Calu3 (cell line): ENCODE data around the gene MAP3K6. TPM values are rescaled to one million over a fixed set of nuclear protein-coding genes. Genes with fewer than 3 reads are reported as not detected.
A peak's percentile ranks its signal among the peaks of the same experiment; 100 is the strongest.

Experiments
- BruUV-seq: library from RNA; stranded (reverse); fragments of 400-500 nt; replicated peaks from 2 replicates; lab custom pipeline; 2021; lab: Mats Ljungman, UMichigan
- CTCF ChIA-PET: fragments of 300-600 bp; sonication (Branson Sonifier 250); formaldehyde crosslinking; loops from one replicate; lab custom pipeline; 2022; ENCODE audit warnings: antibody characterized with exemption; lab: Charles Lee
- DNase-seq: peaks from one replicate; pipeline ENCODE4 v3.0.0; 2022
- H3K27ac Mint-ChIP-seq: one replicate; pipeline ENCODE4 v1.8.0; 2022; ENCODE audit warnings: mixed read lengths; ENCODE audit not compliant: unreplicated experiment
- H3K27me3 Mint-ChIP-seq: one replicate; pipeline ENCODE4 v1.8.0; 2022; ENCODE audit warnings: mixed read lengths; ENCODE audit not compliant: unreplicated experiment
- H3K36me3 Mint-ChIP-seq: one replicate; pipeline ENCODE4 v1.8.0; 2022; ENCODE audit warnings: mild to moderate bottlenecking, moderate library complexity, mixed read lengths; ENCODE audit not compliant: insufficient read depth, unreplicated experiment
- H3K4me1 Mint-ChIP-seq: one replicate; pipeline ENCODE4 v1.8.0; 2022; ENCODE audit warnings: mild to moderate bottlenecking, low read depth, mixed read lengths; ENCODE audit not compliant: unreplicated experiment
- H3K4me3 Mint-ChIP-seq: one replicate; pipeline ENCODE4 v1.8.0; 2022; ENCODE audit warnings: mild to moderate bottlenecking, low read depth, moderate library complexity, mixed read lengths; ENCODE audit not compliant: unreplicated experiment
- H3K9me3 Mint-ChIP-seq: one replicate; pipeline ENCODE4 v1.8.0; 2022; ENCODE audit warnings: low read depth, mixed read lengths; ENCODE audit not compliant: unreplicated experiment
- CTCF ChIP-seq: fragments of 200-600 bp; IDR thresholded peaks from one replicate; pipeline ENCODE4 v1.8.0; 2022; ENCODE audit warnings: antibody characterized with exemption; ENCODE audit not compliant: unreplicated experiment
- intact Hi-C: fragments of 100-400 bp; cut with micrococcal nuclease; formaldehyde crosslinking; loops from one replicate; pipeline ENCODE4 v1.10.0; 2022; ENCODE audit not compliant: unreplicated experiment
- total RNA-seq: library from RNA; stranded (reverse); gene quantifications from 2 replicates; pipeline ENCODE4 v1.2.3, GENCODE V29; 2022

Gene MAP3K6
- total RNA-seq, 1 experiment from 2014 or later, result 10.3 TPM

GRCh38 chr1:27366113-27366410 lies 699 bp downstream of the MAP3K6 start:
- peak; percentile 74 for DNase-seq
- Mint-ChIP-seq H3K9me3 (no peaks in the 10 kb centered on the region), H3K4me3 (peak overlapping the region; percentile 90), H3K4me1 (peaks cover 7% of the 10 kb centered on the region), H3K36me3 (peaks cover 24% of the 10 kb centered on the region), H3K27ac (peak overlapping the region; percentile 94), H3K27me3 (no peaks in the 10 kb centered on the region)
- intact Hi-C loops, result no loop called here
- TF ChIP-seq CTCF, result no peak
- BruUV-seq, result no TSS peak
- CTCF ChIA-PET, result interaction anchor here (0.6 to 1.9 kb wide), 12 partner anchors 24 to 1347 kb away, joined by 3 to 10 read pairs (median 4); partner anchors contain the start of gene SYTL1

- no TSS peak for BruUV-seq
- H3K9me3 Mint-ChIP-seq, result no peaks in the 10 kb centered on the region
- H3K36me3 Mint-ChIP-seq, result peaks cover 25% of the 10 kb centered on the region
- intact Hi-C loops, result no loop called here
- CTCF ChIA-PET, result interaction anchor here (0.6 to 1.9 kb wide), 14 partner anchors 21 to 1347 kb away, joined by 3 to 10 read pairs (median 4); partner anchors contain the start of gene SYTL1
- peak overlapping the region; percentile 94 for H3K27ac Mint-ChIP-seq
- H3K27me3 Mint-ChIP-seq, result no peaks in the 10 kb centered on the region
- H3K4me1 Mint-ChIP-seq, result peaks cover 7% of the 10 kb centered on the region
- peak overlapping the region; percentile 90 for H3K4me3 Mint-ChIP-seq
- no peak for TF ChIP-seq CTCF
- DNase-seq, result peak; percentile 71
Measured at GRCh38 chr1:27365372-27366112, 1.2 kb downstream of the MAP3K6 start.

- no peaks in the 10 kb centered on the region for H3K27me3 Mint-ChIP-seq
- peak overlapping the region; percentile 94 for H3K27ac Mint-ChIP-seq
- BruUV-seq, result no TSS peak
- no peak for TF ChIP-seq CTCF
- DNase-seq, result no peak
- H3K9me3 Mint-ChIP-seq, result no peaks in the 10 kb centered on the region
- intact Hi-C loops, result no loop called here
- peaks cover 30% of the 10 kb centered on the region for H3K36me3 Mint-ChIP-seq
- H3K4me3 Mint-ChIP-seq, result peak overlapping the region; percentile 90
- H3K4me1 Mint-ChIP-seq, result peaks cover 7% of the 10 kb centered on the region
- CTCF ChIA-PET, result interaction anchor here (0.6 to 1.8 kb wide), 9 partner anchors 20 to 298 kb away, joined by 3 to 7 read pairs (median 4); partner anchors contain the start of gene SYTL1
Measured at GRCh38 chr1:27364696-27365371, 1.9 kb downstream of the MAP3K6 start.

GRCh38 chr1:27363766-27364695 lies 2.7 kb downstream of the MAP3K6 start:
- BruUV-seq, result no TSS peak
- no peak for TF ChIP-seq CTCF
- peak overlapping the region; percentile 90 for H3K4me3 Mint-ChIP-seq
- H3K36me3 Mint-ChIP-seq, result peaks cover 33% of the 10 kb centered on the region
- no peaks in the 10 kb centered on the region for H3K9me3 Mint-ChIP-seq
- CTCF ChIA-PET, result no interaction called here
- peaks cover 7% of the 10 kb centered on the region for H3K4me1 Mint-ChIP-seq
- DNase-seq, result no peak
- H3K27ac Mint-ChIP-seq, result no peak overlapping the region
- intact Hi-C loops, result no loop called here
- H3K27me3 Mint-ChIP-seq, result no peaks in the 10 kb centered on the region
